HEK293 (cell line): ENCODE data around the gene EIF4EBP2.

Experiments used
- CTCF ChIA-PET: fragments of 350-600 bp; formaldehyde crosslinking; extraction: SDS; loops from one replicate; lab custom pipeline; 2021; ENCODE audit warnings: antibody characterized with exemption; lab: Yijun Ruan, JAX
- POLR2A ChIA-PET: fragments of 300-600 bp; formaldehyde crosslinking; extraction: SDS; loops from one replicate; lab custom pipeline; 2020; ENCODE audit warnings: antibody characterized with exemption, inconsistent platforms; lab: Yijun Ruan, JAX
- H3K27ac ChIP-seq: fragments of 200-500 bp; sonication (Bioruptor generic); 2 replicates; pipeline ENCODE4 v1.5.1; 2014; ENCODE audit warnings: low read depth, low read length, control low read depth, inconsistent platforms; ENCODE audit errors: extremely low read depth
- H3K36me3 ChIP-seq, 2 experiments: fragments of 200-500 bp in 1 of 2; sonication (Bioruptor generic) in 1 of 2; 1 replicate in 1 of 2; 2 replicates in 1 of 2; pipeline ENCODE4 v1.5.1; 2014 to 2017; ENCODE audit warnings: inconsistent platforms in 2 of 2, low read length in 2 of 2; ENCODE audit not compliant: control insufficient read depth in 2 of 2, insufficient read depth in 1 of 2
- H3K4me1 ChIP-seq: fragments of 200-500 bp; sonication (Bioruptor generic); 2 replicates; pipeline ENCODE4 v1.5.1; 2014; ENCODE audit warnings: mild to moderate bottlenecking, low read length, inconsistent platforms; ENCODE audit not compliant: control insufficient read depth, insufficient read depth
- H3K4me3 ChIP-seq: 2 replicates; pipeline ENCODE4 v1.5.1; 2011; ENCODE audit warnings: low read depth, mild to moderate bottlenecking, control low read depth, low read length, moderate library complexity
- H3K9me3 ChIP-seq: fragments of 200-500 bp; sonication (Bioruptor generic); 2 replicates; pipeline ENCODE4 v1.5.1; 2014; ENCODE audit warnings: low read depth, low read length, inconsistent platforms; ENCODE audit not compliant: control insufficient read depth, insufficient read depth
- CTCF ChIP-seq: fragments of 450-650 bp; formaldehyde crosslinking; IDR thresholded peaks from 2 replicates; pipeline ENCODE4 v1.5.1; 2016; ENCODE audit warnings: missing biosample characterization, missing genetic modification characterization
- GLI2 ChIP-seq: fragments of 450-650 bp; formaldehyde crosslinking; IDR thresholded peaks from 2 replicates; pipeline ENCODE4; 2017; ENCODE audit warnings: missing biosample characterization, missing genetic modification characterization, low read depth, borderline replicate concordance
- GLIS2 ChIP-seq: fragments of 450-650 bp; formaldehyde crosslinking; IDR thresholded peaks from 2 replicates; pipeline ENCODE4 v1.5.1; 2016; ENCODE audit warnings: missing biosample characterization, missing genetic modification characterization
- MYNN ChIP-seq: fragments of 450-650 bp; formaldehyde crosslinking; IDR thresholded peaks from 2 replicates; pipeline ENCODE4 v1.5.1; 2016; ENCODE audit warnings: missing biosample characterization, missing genetic modification characterization, borderline replicate concordance
- MZF1 ChIP-seq: fragments of 450-650 bp; formaldehyde crosslinking; IDR thresholded peaks from 2 replicates; pipeline ENCODE4 v1.5.1; 2017; ENCODE audit warnings: missing biosample characterization, missing genetic modification characterization, borderline replicate concordance
- OSR2 ChIP-seq: fragments of 450-650 bp; formaldehyde crosslinking; IDR thresholded peaks from 2 replicates; pipeline ENCODE4 v1.5.1; 2016; ENCODE audit warnings: missing biosample characterization, missing genetic modification characterization
- PRDM1 ChIP-seq: fragments of 450-650 bp; formaldehyde crosslinking; IDR thresholded peaks from 2 replicates; pipeline ENCODE4; 2016; ENCODE audit warnings: missing biosample characterization, missing genetic modification characterization
- SCRT2 ChIP-seq: fragments of 450-650 bp; formaldehyde crosslinking; IDR thresholded peaks from 2 replicates; pipeline ENCODE4 v1.5.1; 2016; ENCODE audit warnings: missing biosample characterization, missing genetic modification characterization
- SP2 ChIP-seq: fragments of 450-650 bp; formaldehyde crosslinking; IDR thresholded peaks from 2 replicates; pipeline ENCODE4 v1.5.1; 2016; ENCODE audit warnings: missing biosample characterization, missing genetic modification characterization
- SP7 ChIP-seq: fragments of 450-650 bp; formaldehyde crosslinking; IDR thresholded peaks from 2 replicates; pipeline ENCODE4 v1.5.1; 2016; ENCODE audit warnings: missing biosample characterization, missing genetic modification characterization
- ZBTB10 ChIP-seq: fragments of 450-650 bp; formaldehyde crosslinking; IDR thresholded peaks from 2 replicates; pipeline ENCODE4 v1.5.1; 2016; ENCODE audit warnings: missing biosample characterization, missing genetic modification characterization
- ZNF132 ChIP-seq: fragments of 450-650 bp; formaldehyde crosslinking; IDR thresholded peaks from 2 replicates; pipeline ENCODE4 v1.5.1; 2017; ENCODE audit warnings: missing biosample characterization, missing genetic modification characterization, borderline replicate concordance
- ZNF184 ChIP-seq: fragments of 450-650 bp; IDR thresholded peaks from 2 replicates; pipeline ENCODE4 v1.5.1; 2018; ENCODE audit warnings: missing biosample characterization, mild to moderate bottlenecking, missing genetic modification characterization
- ZNF223 ChIP-seq: fragments of 450-650 bp; formaldehyde crosslinking; IDR thresholded peaks from 2 replicates; pipeline ENCODE4 v1.5.1; 2016; ENCODE audit warnings: missing biosample characterization, missing genetic modification characterization
- ZNF24 ChIP-seq: fragments of 450-650 bp; formaldehyde crosslinking; IDR thresholded peaks from 2 replicates; pipeline ENCODE4 v1.5.1; 2016; ENCODE audit warnings: missing biosample characterization, missing genetic modification characterization
- ZNF266 ChIP-seq: fragments of 450-650 bp; formaldehyde crosslinking; IDR thresholded peaks from 2 replicates; pipeline ENCODE4 v1.5.1; 2016; ENCODE audit warnings: missing biosample characterization, missing genetic modification characterization, low read depth
- ZNF530 ChIP-seq: fragments of 450-650 bp; formaldehyde crosslinking; IDR thresholded peaks from 2 replicates; pipeline ENCODE4 v1.5.1; 2016; ENCODE audit warnings: low read depth, missing biosample characterization, missing genetic modification characterization
- ZNF621 ChIP-seq: fragments of 450-650 bp; formaldehyde crosslinking; IDR thresholded peaks from 2 replicates; pipeline ENCODE4 v1.5.1; 2017; ENCODE audit warnings: missing biosample characterization, missing genetic modification characterization
- ZNF629 ChIP-seq: fragments of 450-650 bp; formaldehyde crosslinking; IDR thresholded peaks from 2 replicates; pipeline ENCODE4 v1.5.1; 2017; ENCODE audit warnings: missing biosample characterization, missing genetic modification characterization
- ZNF776 ChIP-seq: fragments of 450-650 bp; formaldehyde crosslinking; IDR thresholded peaks from 2 replicates; pipeline ENCODE4 v1.5.0; 2017; ENCODE audit warnings: missing biosample characterization, missing genetic modification characterization, borderline replicate concordance
- ZNF837 ChIP-seq: fragments of 450-650 bp; formaldehyde crosslinking; IDR thresholded peaks from 2 replicates; pipeline ENCODE4 v1.5.1; 2016; ENCODE audit warnings: missing biosample characterization, missing genetic modification characterization
- TF ChIP-seq, protein P1 (sequence below): fragments of 450-650 bp; IDR thresholded peaks from 2 replicates; pipeline ENCODE4 v1.5.1; 2018; ENCODE audit warnings: missing biosample characterization, mild to moderate bottlenecking, missing genetic modification characterization
- TF ChIP-seq, protein P2 (sequence below): fragments of 450-650 bp; formaldehyde crosslinking; IDR thresholded peaks from 2 replicates; pipeline ENCODE4 v1.5.1; 2016; ENCODE audit warnings: missing biosample characterization, missing genetic modification characterization
- TF ChIP-seq, protein P3 (sequence below): fragments of 450-650 bp; formaldehyde crosslinking; IDR thresholded peaks from 2 replicates; pipeline ENCODE4 v1.5.1; 2016; ENCODE audit warnings: missing biosample characterization, missing genetic modification characterization

EIF4EBP2 gene

GRCh38 chr10:70405037-70405824 is 1.3 kb downstream of the EIF4EBP2 start (continued):
- TF ChIP-seq ZNF266 (tag by site-specific recombination) (no peak), ZNF837 (tag by site-specific recombination) (no peak), ZNF223 (tag by site-specific recombination) (peak; percentile 81), MZF1 (tag by site-specific recombination) (no peak), SP7 (tag by site-specific recombination) (peak; percentile 34; the same call in 1 of the 2 replicates), CTCF (tag by site-specific recombination) (no peak), ZNF629 (tag by site-specific recombination) (no peak), ZNF184 (no peak), GLI2 (no peak), SCRT2 (tag by site-specific recombination) (no peak)
- TF ChIP-seq, protein P1, sequence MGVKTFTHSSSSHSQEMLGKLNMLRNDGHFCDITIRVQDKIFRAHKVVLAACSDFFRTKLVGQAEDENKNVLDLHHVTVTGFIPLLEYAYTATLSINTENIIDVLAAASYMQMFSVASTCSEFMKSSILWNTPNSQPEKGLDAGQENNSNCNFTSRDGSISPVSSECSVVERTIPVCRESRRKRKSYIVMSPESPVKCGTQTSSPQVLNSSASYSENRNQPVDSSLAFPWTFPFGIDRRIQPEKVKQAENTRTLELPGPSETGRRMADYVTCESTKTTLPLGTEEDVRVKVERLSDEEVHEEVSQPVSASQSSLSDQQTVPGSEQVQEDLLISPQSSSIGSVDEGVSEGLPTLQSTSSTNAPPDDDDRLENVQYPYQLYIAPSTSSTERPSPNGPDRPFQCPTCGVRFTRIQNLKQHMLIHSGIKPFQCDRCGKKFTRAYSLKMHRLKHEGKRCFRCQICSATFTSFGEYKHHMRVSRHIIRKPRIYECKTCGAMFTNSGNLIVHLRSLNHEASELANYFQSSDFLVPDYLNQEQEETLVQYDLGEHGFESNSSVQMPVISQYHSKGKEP (tag by site-specific recombination): no peak
- TF ChIP-seq, protein P2, sequence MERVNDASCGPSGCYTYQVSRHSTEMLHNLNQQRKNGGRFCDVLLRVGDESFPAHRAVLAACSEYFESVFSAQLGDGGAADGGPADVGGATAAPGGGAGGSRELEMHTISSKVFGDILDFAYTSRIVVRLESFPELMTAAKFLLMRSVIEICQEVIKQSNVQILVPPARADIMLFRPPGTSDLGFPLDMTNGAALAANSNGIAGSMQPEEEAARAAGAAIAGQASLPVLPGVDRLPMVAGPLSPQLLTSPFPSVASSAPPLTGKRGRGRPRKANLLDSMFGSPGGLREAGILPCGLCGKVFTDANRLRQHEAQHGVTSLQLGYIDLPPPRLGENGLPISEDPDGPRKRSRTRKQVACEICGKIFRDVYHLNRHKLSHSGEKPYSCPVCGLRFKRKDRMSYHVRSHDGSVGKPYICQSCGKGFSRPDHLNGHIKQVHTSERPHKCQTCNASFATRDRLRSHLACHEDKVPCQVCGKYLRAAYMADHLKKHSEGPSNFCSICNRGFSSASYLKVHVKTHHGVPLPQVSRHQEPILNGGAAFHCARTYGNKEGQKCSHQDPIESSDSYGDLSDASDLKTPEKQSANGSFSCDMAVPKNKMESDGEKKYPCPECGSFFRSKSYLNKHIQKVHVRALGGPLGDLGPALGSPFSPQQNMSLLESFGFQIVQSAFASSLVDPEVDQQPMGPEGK (tag by site-specific recombination): peak; percentile 63

DNA sequence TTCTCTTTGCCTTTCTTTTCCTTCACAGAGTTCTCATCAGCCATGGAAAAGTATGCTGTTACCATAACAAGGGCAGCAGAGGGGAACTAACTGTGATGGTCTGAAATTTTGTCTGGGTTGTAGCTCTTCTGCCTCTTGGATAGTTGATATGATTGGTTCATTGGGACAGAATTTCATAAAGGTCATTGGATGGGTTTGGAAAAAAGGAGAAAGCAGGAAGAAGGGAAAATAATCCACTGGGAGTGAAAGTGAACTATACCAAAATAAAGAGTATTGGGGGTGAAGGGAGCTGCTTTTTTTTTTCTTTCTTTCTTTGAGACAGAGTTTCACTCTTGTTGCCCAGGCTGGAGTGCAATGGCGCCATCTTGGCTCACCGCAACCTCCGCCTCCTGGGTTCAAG is 5.8 kb downstream of the EIF4EBP2 start:
- Histone ChIP-seq H3K36me3 (peaks cover 0 to 5% of the 10 kb centered on the region in 2 experiments; a peak in 1 of 3 replicates), H3K4me1 (peaks cover 9% of the 10 kb centered on the region), H3K4me3 (no peak overlapping the region), H3K9me3 (no peaks in the 10 kb centered on the region), H3K27ac (peak overlapping the region; percentile 21; the same call in 1 of the 2 replicates)
- ChIA-PET CTCF (interaction anchor here (0.6 to 1.3 kb wide), 4 partner anchors 15 to 141 kb away, joined by 3 to 5 read pairs (median 3); no protein-coding TSS in a partner anchor), POLR2A (interaction anchor here (1.0 to 1.3 kb wide), 2 partner anchors 8 to 263 kb away, joined by 3 to 4 read pairs; partner anchors contain the start of gene TYSND1)
- TF ChIP-seq ZNF132 (tag by site-specific recombination) (no peak), ZNF24 (no peak), ZNF621 (tag by site-specific recombination) (no peak), OSR2 (no peak), PRDM1 (tag by site-specific recombination) (peak; percentile 97), ZBTB10 (tag by site-specific recombination) (no peak), SP2 (tag by site-specific recombination) (no peak), ZNF530 (no peak), MYNN (no peak), ZNF629 (tag by site-specific recombination) (no peak), GLIS2 (tag by site-specific recombination) (no peak), ZNF776 (tag by site-specific recombination) (no peak)
- TF ChIP-seq, protein P3, sequence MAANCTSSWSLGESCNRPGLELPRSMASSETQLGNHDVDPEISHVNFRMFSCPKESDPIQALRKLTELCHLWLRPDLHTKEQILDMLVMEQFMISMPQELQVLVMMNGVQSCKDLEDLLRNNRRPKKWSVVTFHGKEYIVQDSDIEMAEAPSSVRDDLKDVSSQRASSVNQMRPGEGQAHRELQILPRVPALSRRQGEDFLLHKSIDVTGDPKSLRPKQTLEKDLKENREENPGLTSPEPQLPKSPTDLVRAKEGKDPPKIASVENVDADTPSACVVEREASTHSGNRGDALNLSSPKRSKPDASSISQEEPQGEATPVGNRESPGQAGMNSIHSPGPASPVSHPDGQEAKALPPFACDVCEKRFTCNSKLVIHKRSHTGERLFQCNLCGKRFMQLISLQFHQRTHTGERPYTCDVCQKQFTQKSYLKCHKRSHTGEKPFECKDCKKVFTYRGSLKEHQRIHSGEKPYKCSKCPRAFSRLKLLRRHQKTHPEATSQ (tag by site-specific recombination): no peak
